Adrenal gland (tissue), 12 donors: ENCODE results near the gene RABGAP1L. TPM values are rescaled to one million over a fixed set of nuclear protein-coding genes. Genes with fewer than 3 reads are reported as not detected.

Source experiments
- DNase-seq, 7 donors: peaks; one replicate each; pipeline ENCODE4 v3.0.0-alpha.2; 2019 to 2020
- H3K27ac ChIP-seq, 5 donors: fragments of 200-600 bp; sonication (generic) in 4 of 5; 1 replicate in 3 of 5; 2 replicates in 2 of 5; pipeline versions ENCODE4 v1.5.1 to v1.8.0; 2016 to 2020; ENCODE audit warnings: mild to moderate bottlenecking in 1 of 5
- H3K27me3 ChIP-seq: fragments of 200-600 bp; 2 replicates; pipeline ENCODE4 v1.8.0; 2021
- H3K36me3 ChIP-seq, 2 donors: fragments of 200-600 bp; replicated peaks in 1 of 2; 1 replicate in 1 of 2; 2 replicates in 1 of 2; pipeline versions ENCODE4 v1.5.1 to v1.8.0; 2018 to 2022
- H3K4me1 ChIP-seq, 2 donors: fragments of 200-600 bp; replicated peaks in 1 of 2; 1 replicate in 1 of 2; 2 replicates in 1 of 2; pipeline versions ENCODE4 v1.5.1 to v1.8.0; 2018 to 2021
- H3K4me3 ChIP-seq, 4 donors: fragments of 200-600 bp; sonication (generic) in 3 of 4; one replicate each; pipeline ENCODE4 v1.5.1; 2016 to 2018
- H3K9me3 ChIP-seq, 3 donors: fragments of 200-600 bp; sonication (generic) in 1 of 3; replicated peaks in 1 of 3; 1 replicate in 2 of 3; 2 replicates in 1 of 3; pipeline versions ENCODE4 v1.5.1 to v1.8.0; 2016 to 2021
- CTCF ChIP-seq, 6 experiments: fragments of 450-650 bp in 4 of 6; fragments of 200-600 bp in 2 of 6; sonication (generic) in 1 of 6; IDR thresholded peaks; 1 replicate in 5 of 6; 2 replicates in 1 of 6; pipeline versions ENCODE4 v1.5.1 to v1.8.0; 2016 to 2021; ENCODE audit warnings: antibody characterized with exemption in 6 of 6, mild to moderate bottlenecking in 2 of 6, moderate library complexity in 1 of 6
- POLR2A ChIP-seq, 2 donors: fragments of 450-650 bp; IDR thresholded peaks; one replicate each; pipeline ENCODE4 v1.6.1; 2017; ENCODE audit warnings: antibody characterized with exemption in 2 of 2, mild to moderate bottlenecking in 2 of 2, moderate library complexity in 1 of 2
- WGBS, 4 donors: extraction: QIAGEN DNeasy Blood & Tissue Kit in 2 of 4; methylation state at CpG; one replicate each; pipeline versions ENCODE4 v1.1.5 to v1.1.7; 2013 to 2017; 5-methylcytosine and 5-hydroxymethylcytosine counted together
- intact Hi-C, 2 donors: fragments of 100-400 bp; cut with DNase I; formaldehyde crosslinking; loops; one replicate each; pipeline versions ENCODE4 v1.14.1 to v1.15.0; 2022 to 2023
- polyA plus RNA-seq, 3 donors: library from polyadenylated mRNA; stranded (reverse); fragments of 200-250 nt in 2 of 3; fragments of 350-450 nt in 1 of 3; fragmentation: Illumina TruSeq in 1 of 3; extraction: RNeasy Lipid Tissue Mini Kit (QIAGEN cat#74804) in 1 of 3; gene quantifications; one replicate each; pipeline ENCODE4 v1.2.3, GENCODE V29; 2013 to 2014
- total RNA-seq, 9 donors: library from RNA; depleted of rRNA in 4 of 9; stranded (reverse); fragments of >200 nt in 4 of 9; fragments of 120-200 nt in 1 of 9; fragmentation: NEBNext Ultra II Directional in 1 of 9; extraction: Animal tissue kit (Norgen Biotek cat#: 25700) in 1 of 9; gene quantifications; one replicate each; pipeline versions ENCODE4 v1.1.0 to v1.2.4, GENCODE V29; 2013 to 2023
- donor health status: healthy with polysubstance abuse.
- donor health status: Bipolar disorder and iron deficiency.
- donor health status: DM: yes; HTN: yes; CAD: no.
- donor health status: DM: no; HTN: no; CAD: no.
- donor health status: DM: no; HTN: no; CAD: no.
- donor health status: DM: yes; HTN: yes; CAD: no.

RABGAP1L gene
- total and polyA plus RNA-seq, 12 donors: 10.4 to 29.9 (median 19.7) TPM

- 85 to 89% (median 86%) methylated on average over 5 of the region's 5 CpGs for WGBS, 4 donors
- intact Hi-C loops: no loop called here
- Histone ChIP-seq H3K9me3 (no peaks in the 10 kb centered on the region), H3K27me3 (no peaks in the 10 kb centered on the region), H3K4me3 (no peak overlapping the region), H3K27ac (no peak overlapping the region), H3K4me1 (no peaks in the 10 kb centered on the region), H3K36me3 (no peaks in the 10 kb centered on the region)
- TF ChIP-seq CTCF (IDR thresholded peaks at IDR 0.05) (no peak), POLR2A (IDR thresholded peaks at IDR 0.05) (no peak)
- no peak for DNase-seq
Observed at GRCh38 chr1:174923820-174924219, 764.5 kb downstream of the RABGAP1L start.

- no peak overlapping the region for H3K27ac ChIP-seq
- TF ChIP-seq CTCF (IDR thresholded peaks at IDR 0.05) (no peak), POLR2A (IDR thresholded peaks at IDR 0.05) (no peak)
- H3K4me1 ChIP-seq: no peaks in the 10 kb centered on the region
- H3K27me3 ChIP-seq: no peaks in the 10 kb centered on the region
- no peak overlapping the region for H3K4me3 ChIP-seq
- 78 to 98% (median 91%) methylated on average over 1 of the region's 1 CpG for WGBS, 4 donors
- no peaks in the 10 kb centered on the region for H3K36me3 ChIP-seq
- DNase-seq: no peak
- intact Hi-C loops: no loop called here
- no peaks in the 10 kb centered on the region for H3K9me3 ChIP-seq
Observed at GRCh38 chr1:174928541-174928940, 769.2 kb downstream of the RABGAP1L start.

- WGBS, 4 donors: 25 to 41% (median 38%) methylated on average over 1 of the region's 1 CpG
- no peak for TF ChIP-seq POLR2A (IDR thresholded peaks at IDR 0.05)
- TF ChIP-seq CTCF (IDR thresholded peaks at IDR 0.05): no peak
- intact Hi-C loops: no loop called here
Observed at GRCh38 chr1:174931214-174931613, 771.9 kb downstream of the RABGAP1L start.

GRCh38 chr1:174932587-174932986, 773.3 kb downstream of the RABGAP1L start:
- Histone ChIP-seq H3K4me1 (peaks cover 0 to 5% of the 10 kb centered on the region in 2 donors), H3K4me3 (no peak overlapping the region), H3K27me3 (no peaks in the 10 kb centered on the region), H3K9me3 (no peaks in the 10 kb centered on the region), H3K27ac (no peak overlapping the region), H3K36me3 (no peaks in the 10 kb centered on the region)
- 77 to 98% (median 79%) methylated on average over 2 of the region's 2 CpGs for WGBS, 4 donors
- no peak for DNase-seq
- no peak for TF ChIP-seq CTCF (IDR thresholded peaks at IDR 0.05)
- intact Hi-C loops: no loop called here

More at GRCh38 chr1:174931214-174931613, 771.9 kb downstream of the RABGAP1L start:
- Histone ChIP-seq H3K4me1 (peaks cover 0 to 3% of the 10 kb centered on the region in 2 donors), H3K27ac (no peak overlapping the region), H3K4me3 (no peak overlapping the region), H3K9me3 (no peaks in the 10 kb centered on the region), H3K27me3 (no peaks in the 10 kb centered on the region), H3K36me3 (no peaks in the 10 kb centered on the region)
- no peak for DNase-seq
